ENCODE results near the gene FAT1. TPM values are rescaled to one million over a fixed set of nuclear protein-coding genes. Genes with fewer than 3 reads are reported as not detected.

Gene FAT1
- total RNA-seq, 2 experiments from 2014 or later: not detected

DNA sequence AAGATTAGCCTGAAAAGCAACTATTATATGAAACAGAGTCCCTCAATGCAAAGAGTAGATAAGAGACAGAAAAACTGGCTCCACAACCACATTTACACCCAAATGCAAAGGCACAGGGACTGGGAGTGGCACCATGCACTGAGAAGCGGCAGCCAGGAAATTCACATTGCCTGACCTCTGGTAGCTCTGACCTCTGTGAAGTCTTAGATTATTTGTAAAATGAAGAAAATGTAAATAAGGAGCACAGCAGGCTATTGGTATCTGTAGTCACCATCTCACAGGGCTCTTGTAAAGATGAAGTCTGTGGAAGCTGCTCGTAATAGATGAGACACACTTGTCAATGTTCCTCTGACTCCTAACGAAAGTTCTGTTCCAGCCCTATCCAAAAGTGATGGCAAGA is 69.7 kb downstream of the FAT1 start:
- DNase-seq: no peak
- ATAC-seq: no peak
- CTCF ChIA-PET: no interaction called here
- no peak overlapping the region for H3K27ac Mint-ChIP-seq
- POLR2A ChIA-PET: no interaction called here
- no peaks in the 10 kb centered on the region for H3K9me3 Mint-ChIP-seq (ENCODE audit: insufficient read depth)
- no peaks in the 10 kb centered on the region for H3K27me3 Mint-ChIP-seq (ENCODE audit: low read depth)
- no peak overlapping the region for H3K4me3 Mint-ChIP-seq
- no peaks in the 10 kb centered on the region for H3K36me3 Mint-ChIP-seq (ENCODE audit: low read depth)
- no peaks in the 10 kb centered on the region for H3K4me1 Mint-ChIP-seq (ENCODE audit: low read depth)

DNA sequence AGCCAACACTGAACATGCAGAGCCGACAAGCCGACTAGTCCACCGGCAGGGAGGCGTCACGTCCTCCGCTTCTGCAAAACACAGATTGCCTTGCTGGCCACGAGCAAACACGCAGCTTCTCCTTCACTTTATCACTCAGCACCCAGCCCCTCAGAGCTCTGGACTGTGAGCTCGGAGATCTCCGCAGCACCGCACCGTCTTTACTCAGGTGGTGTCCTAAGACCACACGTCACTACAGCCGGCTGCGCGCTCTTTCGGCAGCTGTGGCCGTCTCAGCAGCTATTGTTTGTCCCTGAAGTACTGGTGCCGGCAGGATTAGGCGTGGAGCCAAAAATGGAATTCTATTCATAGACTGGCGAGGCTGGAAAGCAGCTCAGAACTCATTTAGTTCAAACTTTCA is 72.0 kb downstream of the FAT1 start:
- Mint-ChIP-seq H3K9me3 (ENCODE audit: insufficient read depth) (no peaks in the 10 kb centered on the region), H3K36me3 (ENCODE audit: low read depth) (no peaks in the 10 kb centered on the region), H3K4me3 (no peak overlapping the region), H3K27ac (no peak overlapping the region), H3K27me3 (ENCODE audit: low read depth) (no peaks in the 10 kb centered on the region), H3K4me1 (ENCODE audit: low read depth) (no peaks in the 10 kb centered on the region)
- no peak for DNase-seq
- no peak for ATAC-seq
- ChIA-PET CTCF (no interaction called here), POLR2A (no interaction called here)

GRCh38 chr4:186651181-186651603 is 72.5 kb downstream of the FAT1 start:
- no peaks in the 10 kb centered on the region for H3K4me1 Mint-ChIP-seq (ENCODE audit: low read depth)
- H3K27me3 Mint-ChIP-seq (ENCODE audit: low read depth): no peaks in the 10 kb centered on the region
- H3K36me3 Mint-ChIP-seq (ENCODE audit: low read depth): no peaks in the 10 kb centered on the region
- no peak for DNase-seq
- ChIA-PET POLR2A (no interaction called here), CTCF (no interaction called here)
- H3K9me3 Mint-ChIP-seq (ENCODE audit: insufficient read depth): no peaks in the 10 kb centered on the region
- no peak overlapping the region for H3K27ac Mint-ChIP-seq
- no peak overlapping the region for H3K4me3 Mint-ChIP-seq
- no peak for ATAC-seq

DNA sequence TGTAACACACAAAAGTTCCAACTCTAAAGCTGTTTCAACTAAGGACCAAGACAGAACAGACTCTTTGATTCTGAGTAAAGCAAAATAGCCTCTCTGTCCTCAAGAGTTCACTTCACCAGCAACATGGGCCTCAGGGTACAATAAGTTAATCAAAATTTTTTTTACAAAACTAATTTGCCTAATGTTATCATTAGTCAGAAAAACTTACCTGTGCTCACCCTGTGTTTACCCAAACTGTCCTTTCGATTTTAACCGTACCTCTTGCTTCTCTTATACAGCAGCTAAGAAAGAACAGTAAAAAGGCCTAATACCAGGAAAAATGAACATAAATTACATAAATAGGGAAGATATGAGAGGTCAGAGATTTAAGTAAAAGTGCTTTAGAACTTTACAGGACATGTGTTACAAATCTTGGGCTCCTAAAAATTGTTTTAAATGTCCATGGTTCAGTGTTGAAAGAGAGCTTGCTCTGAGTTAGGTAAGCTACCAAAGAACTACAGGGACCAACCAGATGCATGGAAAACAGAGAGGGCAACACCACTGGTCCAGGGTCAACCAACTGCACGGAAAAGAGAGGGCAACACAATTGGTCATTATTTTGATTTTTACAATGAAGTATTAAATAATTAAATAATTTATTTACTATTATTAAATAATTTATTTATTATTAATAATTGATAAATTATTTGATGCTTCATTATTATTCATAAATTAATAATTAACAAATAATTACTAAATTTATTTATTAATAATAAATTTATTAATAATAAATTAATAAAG is 73.1 kb downstream of the FAT1 start:
- H3K27me3 Mint-ChIP-seq (ENCODE audit: low read depth): no peaks in the 10 kb centered on the region
- no peak overlapping the region for H3K27ac Mint-ChIP-seq
- POLR2A ChIA-PET: interaction anchor here (0.5 kb wide), 1 partner anchor 243 kb away, joined by 3 read pairs; no protein-coding TSS in a partner anchor
- ATAC-seq: no peak
- no peaks in the 10 kb centered on the region for H3K4me1 Mint-ChIP-seq (ENCODE audit: low read depth)
- no peak for DNase-seq
- no peak overlapping the region for H3K4me3 Mint-ChIP-seq
- CTCF ChIA-PET: no interaction called here
- no peaks in the 10 kb centered on the region for H3K36me3 Mint-ChIP-seq (ENCODE audit: low read depth)
- H3K9me3 Mint-ChIP-seq (ENCODE audit: insufficient read depth): no peaks in the 10 kb centered on the region

DNA sequence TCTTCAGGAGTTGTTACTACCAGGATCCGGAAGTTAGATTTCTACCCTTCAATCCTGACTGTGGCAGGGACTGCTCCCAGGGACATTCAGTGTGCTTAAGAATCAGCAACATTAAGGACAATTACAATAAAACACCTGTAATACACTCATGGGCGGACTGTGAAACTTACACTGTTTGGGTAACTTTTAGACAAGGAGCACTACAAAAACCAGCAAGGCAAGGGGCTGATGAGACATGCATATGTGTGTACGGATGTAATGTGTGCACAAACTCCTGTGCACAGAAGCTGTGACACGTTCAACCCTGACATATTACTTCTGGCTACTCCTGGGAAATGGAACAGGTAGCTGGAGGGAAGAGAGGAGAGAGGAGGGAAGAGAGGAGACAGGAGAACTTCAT is 75.8 kb downstream of the FAT1 start:
- Mint-ChIP-seq H3K27me3 (ENCODE audit: low read depth) (no peaks in the 10 kb centered on the region), H3K4me1 (ENCODE audit: low read depth) (no peaks in the 10 kb centered on the region), H3K36me3 (ENCODE audit: low read depth) (no peaks in the 10 kb centered on the region), H3K4me3 (no peak overlapping the region), H3K9me3 (ENCODE audit: insufficient read depth) (no peaks in the 10 kb centered on the region), H3K27ac (no peak overlapping the region)
- ChIA-PET CTCF (no interaction called here), POLR2A (no interaction called here)
- ATAC-seq: no peak
- no peak for DNase-seq

- H3K4me1 Mint-ChIP-seq (ENCODE audit: low read depth): no peaks in the 10 kb centered on the region
- ATAC-seq (no peak), DNase-seq (no peak)
- POLR2A ChIA-PET: no interaction called here
- H3K4me3 Mint-ChIP-seq: no peak overlapping the region
- no peaks in the 10 kb centered on the region for H3K36me3 Mint-ChIP-seq (ENCODE audit: low read depth)
- no peak overlapping the region for H3K27ac Mint-ChIP-seq
- CTCF ChIA-PET: no interaction called here
- H3K27me3 Mint-ChIP-seq (ENCODE audit: low read depth): no peaks in the 10 kb centered on the region
- no peaks in the 10 kb centered on the region for H3K9me3 Mint-ChIP-seq (ENCODE audit: insufficient read depth)
Observed at GRCh38 chr4:186644737-186645261, 78.9 kb downstream of the FAT1 start.

- Mint-ChIP-seq H3K27ac (no peak overlapping the region), H3K36me3 (ENCODE audit: low read depth) (no peaks in the 10 kb centered on the region), H3K27me3 (ENCODE audit: low read depth) (no peaks in the 10 kb centered on the region), H3K9me3 (ENCODE audit: insufficient read depth) (no peaks in the 10 kb centered on the region), H3K4me3 (no peak overlapping the region), H3K4me1 (ENCODE audit: low read depth) (no peaks in the 10 kb centered on the region)
- ATAC-seq: no peak
- ChIA-PET POLR2A (no interaction called here), CTCF (no interaction called here)
- no peak for DNase-seq
Observed at GRCh38 chr4:186644311-186644638, 79.4 kb downstream of the FAT1 start.

GRCh38 chr4:186643501-186644310 is 80.0 kb downstream of the FAT1 start:
- Mint-ChIP-seq H3K9me3 (ENCODE audit: insufficient read depth) (no peaks in the 10 kb centered on the region), H3K4me1 (ENCODE audit: low read depth) (no peaks in the 10 kb centered on the region), H3K36me3 (ENCODE audit: low read depth) (no peaks in the 10 kb centered on the region), H3K4me3 (no peak overlapping the region), H3K27me3 (ENCODE audit: low read depth) (no peaks in the 10 kb centered on the region), H3K27ac (no peak overlapping the region)
- CTCF ChIA-PET: no interaction called here
- ATAC-seq (no peak), DNase-seq (no peak)
- POLR2A ChIA-PET: no interaction called here

GRCh38 chr4:186642998-186643397 is 80.7 kb downstream of the FAT1 start:
- no peak for ATAC-seq
- H3K9me3 Mint-ChIP-seq (ENCODE audit: insufficient read depth): no peaks in the 10 kb centered on the region
- no peaks in the 10 kb centered on the region for H3K27me3 Mint-ChIP-seq (ENCODE audit: low read depth)
- DNase-seq: no peak
- POLR2A ChIA-PET: no interaction called here
- CTCF ChIA-PET: no interaction called here
- no peaks in the 10 kb centered on the region for H3K36me3 Mint-ChIP-seq (ENCODE audit: low read depth)
- no peak overlapping the region for H3K4me3 Mint-ChIP-seq
- no peaks in the 10 kb centered on the region for H3K4me1 Mint-ChIP-seq (ENCODE audit: low read depth)
- H3K27ac Mint-ChIP-seq: no peak overlapping the region

- no peaks in the 10 kb centered on the region for H3K36me3 Mint-ChIP-seq (ENCODE audit: low read depth)
- ATAC-seq (no peak), DNase-seq (no peak)
- H3K4me1 Mint-ChIP-seq (ENCODE audit: low read depth): no peaks in the 10 kb centered on the region
- H3K4me3 Mint-ChIP-seq: no peak overlapping the region
- ChIA-PET POLR2A (no interaction called here), CTCF (no interaction called here)
- H3K9me3 Mint-ChIP-seq (ENCODE audit: insufficient read depth): no peaks in the 10 kb centered on the region
- no peaks in the 10 kb centered on the region for H3K27me3 Mint-ChIP-seq (ENCODE audit: low read depth)
- H3K27ac Mint-ChIP-seq: no peak overlapping the region
Observed at GRCh38 chr4:186642530-186642929, 81.1 kb downstream of the FAT1 start.

DNA sequence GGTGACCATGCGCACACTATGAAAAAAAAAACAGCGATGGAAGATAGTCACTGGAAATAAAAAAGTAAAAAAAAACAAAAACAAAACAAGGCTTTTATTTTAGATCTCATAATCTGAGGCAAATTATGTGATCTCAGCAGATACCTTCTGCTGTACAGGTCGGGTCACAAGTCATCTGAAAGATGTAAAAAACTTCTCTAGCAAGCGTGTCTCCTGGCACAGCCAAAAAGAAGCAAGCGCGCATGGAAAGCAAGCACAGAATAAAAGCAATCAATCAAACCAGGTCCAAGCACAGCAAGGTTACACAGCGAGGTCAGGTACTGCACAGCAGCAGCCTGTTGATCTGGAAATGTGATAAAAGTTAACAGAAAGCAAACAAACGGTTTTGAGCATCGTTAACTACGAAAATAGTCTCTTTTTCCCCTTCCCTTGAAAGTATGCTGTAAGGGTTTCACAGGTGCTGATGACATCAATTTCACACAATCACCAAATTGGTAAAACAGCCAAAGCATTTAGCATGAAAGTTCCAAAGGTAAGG is 89.0 kb downstream of the FAT1 start:
- H3K4me3 Mint-ChIP-seq: no peak overlapping the region
- CTCF ChIA-PET: no interaction called here
- no peaks in the 10 kb centered on the region for H3K27me3 Mint-ChIP-seq (ENCODE audit: low read depth)
- H3K27ac Mint-ChIP-seq: no peak overlapping the region
- H3K36me3 Mint-ChIP-seq (ENCODE audit: low read depth): no peaks in the 10 kb centered on the region
- H3K9me3 Mint-ChIP-seq (ENCODE audit: insufficient read depth): no peaks in the 10 kb centered on the region
- no peak for ATAC-seq
- no peak for DNase-seq
- POLR2A ChIA-PET: no interaction called here
- no peaks in the 10 kb centered on the region for H3K4me1 Mint-ChIP-seq (ENCODE audit: low read depth)

- DNase-seq (no peak), ATAC-seq (no peak)
- H3K27me3 Mint-ChIP-seq (ENCODE audit: low read depth): no peaks in the 10 kb centered on the region
- no peaks in the 10 kb centered on the region for H3K9me3 Mint-ChIP-seq (ENCODE audit: insufficient read depth)
- POLR2A ChIA-PET: no interaction called here
- H3K4me1 Mint-ChIP-seq (ENCODE audit: low read depth): no peaks in the 10 kb centered on the region
- H3K27ac Mint-ChIP-seq: no peak overlapping the region
- CTCF ChIA-PET: no interaction called here
- no peak overlapping the region for H3K4me3 Mint-ChIP-seq
- no peaks in the 10 kb centered on the region for H3K36me3 Mint-ChIP-seq (ENCODE audit: low read depth)
Observed at GRCh38 chr4:186633844-186634243, 89.8 kb downstream of the FAT1 start.
